ENCODE measurements around the gene PPP2R2C.

The PPP2R2C gene

GRCh38 chr4:6357476-6357875 is 114.9 kb downstream of the PPP2R2C start:
- H3K79me1 ChIP-seq (replicated peaks; ENCODE audit: low read length, poor library complexity, severe bottlenecking), result no peaks in the 10 kb centered on the region
- peaks cover 28 to 30% of the 10 kb centered on the region in 2 experiments for H3K27me3 ChIP-seq (ENCODE audit: control insufficient read depth in 1 of 2, insufficient read depth in 1 of 2, low read length in 2 of 2)
- no peak for DNase-seq
- no peak overlapping the region for H2AK5ac ChIP-seq (ENCODE audit: low read length, severe bottlenecking)
- no peak overlapping the region for H3K27ac ChIP-seq (ENCODE audit: low read length, poor library complexity, severe bottlenecking)
- H4K91ac ChIP-seq (ENCODE audit: low read length), result no peak overlapping the region
- H3K23ac ChIP-seq (ENCODE audit: low read length in 2 of 2), result no peak overlapping the region
- no peak overlapping the region for H2BK5ac ChIP-seq (ENCODE audit: low read depth, low read length, poor library complexity, severe bottlenecking)
- no peaks in the 10 kb centered on the region for H3K36me3 ChIP-seq (ENCODE audit: control insufficient read depth in 1 of 2, insufficient read depth in 2 of 2, low read depth in 1 of 2, low read length in 2 of 2)
- H3K4ac ChIP-seq (ENCODE audit: low read depth in 1 of 2, low read length in 2 of 2), result no peak overlapping the region
- H2AFZ ChIP-seq (ENCODE audit: low read depth, low read length), result no peak overlapping the region
- no peaks in the 10 kb centered on the region for H3K9me3 ChIP-seq (ENCODE audit: control insufficient read depth, low read length)
- H3K9ac ChIP-seq (ENCODE audit: low read length), result no peak overlapping the region
- H3K18ac ChIP-seq (ENCODE audit: low read depth in 1 of 2, low read length in 2 of 2), result no peak overlapping the region
- no peak overlapping the region for H4K8ac ChIP-seq (ENCODE audit: low read length)
- 59% methylated on average over 5 of the region's 6 CpGs for WGBS
- H3K4me3 ChIP-seq (ENCODE audit: insufficient read depth in 1 of 2, low read depth in 1 of 2, low read length in 2 of 2), result no peak overlapping the region
- no peak overlapping the region for H3K4me2 ChIP-seq (ENCODE audit: low read length, poor library complexity, severe bottlenecking)
- no peak overlapping the region for H2BK15ac ChIP-seq (ENCODE audit: low read depth, poor library complexity, severe bottlenecking)
- H2BK12ac ChIP-seq (ENCODE audit: low read length in 2 of 2), result no peak overlapping the region
- H3K14ac ChIP-seq (ENCODE audit: low read length in 2 of 2), result no peak overlapping the region
- no peak overlapping the region for H2BK120ac ChIP-seq (ENCODE audit: low read depth, low read length)
- no peaks in the 10 kb centered on the region for H3K4me1 ChIP-seq (ENCODE audit: control insufficient read depth, insufficient read depth, low read depth, low read length)

DNA sequence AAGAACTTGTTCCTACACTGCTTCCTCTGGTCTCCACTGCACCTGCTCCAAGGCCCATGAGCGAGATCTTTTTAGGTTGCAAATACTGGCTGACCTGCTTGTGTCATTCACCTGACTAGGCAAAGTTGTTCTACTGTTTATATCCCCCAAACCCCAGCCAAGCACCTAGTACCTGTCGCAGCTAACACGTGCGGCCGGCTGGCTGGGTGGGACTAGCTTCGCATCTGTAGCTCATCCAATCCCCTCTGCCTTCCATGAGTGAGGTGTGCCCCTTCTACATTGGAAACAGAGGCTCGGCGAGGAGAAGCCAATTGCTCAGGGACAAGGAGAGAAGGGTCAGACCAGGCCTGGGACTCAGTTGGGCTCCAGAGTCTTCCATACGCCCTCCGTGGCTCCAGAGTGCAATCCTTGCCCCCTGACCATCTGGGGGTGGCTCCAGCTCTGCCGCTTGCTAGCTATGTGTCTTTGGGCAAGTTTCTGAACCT is 116.3 kb downstream of the PPP2R2C start:
- no peak overlapping the region for H2BK5ac ChIP-seq (ENCODE audit: low read depth, low read length, poor library complexity, severe bottlenecking)
- H4K91ac ChIP-seq (ENCODE audit: low read length), result no peak overlapping the region
- peaks cover 22 to 27% of the 10 kb centered on the region in 2 experiments for H3K27me3 ChIP-seq (ENCODE audit: control insufficient read depth in 1 of 2, insufficient read depth in 1 of 2, low read length in 2 of 2)
- no peak overlapping the region for H2BK120ac ChIP-seq (ENCODE audit: low read depth, low read length)
- no peak overlapping the region for H2BK15ac ChIP-seq (ENCODE audit: low read depth, poor library complexity, severe bottlenecking)
- no peak overlapping the region for H3K14ac ChIP-seq (ENCODE audit: low read length in 2 of 2)
- H3K23ac ChIP-seq (ENCODE audit: low read length in 2 of 2), result no peak overlapping the region
- H3K4me3 ChIP-seq (ENCODE audit: insufficient read depth in 1 of 2, low read depth in 1 of 2, low read length in 2 of 2), result no peak overlapping the region
- H3K4ac ChIP-seq (ENCODE audit: low read depth in 1 of 2, low read length in 2 of 2), result no peak overlapping the region
- no peak overlapping the region for H2AK5ac ChIP-seq (ENCODE audit: low read length, severe bottlenecking)
- no peak for DNase-seq
- H4K8ac ChIP-seq (ENCODE audit: low read length), result no peak overlapping the region
- H2AFZ ChIP-seq (ENCODE audit: low read depth, low read length), result no peak overlapping the region
- no peaks in the 10 kb centered on the region for H3K4me1 ChIP-seq (ENCODE audit: control insufficient read depth, insufficient read depth, low read depth, low read length)
- no peaks in the 10 kb centered on the region for H3K36me3 ChIP-seq (ENCODE audit: control insufficient read depth in 1 of 2, insufficient read depth in 2 of 2, low read depth in 1 of 2, low read length in 2 of 2)
- no peak overlapping the region for H3K27ac ChIP-seq (ENCODE audit: low read length, poor library complexity, severe bottlenecking)
- H3K4me2 ChIP-seq (ENCODE audit: low read length, poor library complexity, severe bottlenecking), result no peak overlapping the region
- H3K79me1 ChIP-seq (replicated peaks; ENCODE audit: low read length, poor library complexity, severe bottlenecking), result no peaks in the 10 kb centered on the region
- no peak overlapping the region for H3K18ac ChIP-seq (ENCODE audit: low read depth in 1 of 2, low read length in 2 of 2)
- H3K9me3 ChIP-seq (ENCODE audit: control insufficient read depth, low read length), result no peaks in the 10 kb centered on the region
- H2BK12ac ChIP-seq (ENCODE audit: low read length in 2 of 2), result no peak overlapping the region
- no peak overlapping the region for H3K9ac ChIP-seq (ENCODE audit: low read length)
- 82% methylated on average over 11 of the region's 11 CpGs for WGBS

- Histone ChIP-seq H3K9me3 (ENCODE audit: control insufficient read depth, low read length) (no peaks in the 10 kb centered on the region), H3K23ac (ENCODE audit: low read length in 2 of 2) (no peak overlapping the region), H3K9ac (ENCODE audit: low read length) (no peak overlapping the region), H2AK5ac (ENCODE audit: low read length, severe bottlenecking) (no peak overlapping the region), H3K27ac (ENCODE audit: low read length, poor library complexity, severe bottlenecking) (no peak overlapping the region), H2BK12ac (ENCODE audit: low read length in 2 of 2) (no peak overlapping the region), H2BK120ac (ENCODE audit: low read depth, low read length) (no peak overlapping the region), H3K18ac (ENCODE audit: low read depth in 1 of 2, low read length in 2 of 2) (no peak overlapping the region), H3K4me1 (ENCODE audit: control insufficient read depth, insufficient read depth, low read depth, low read length) (no peaks in the 10 kb centered on the region), H3K79me1 (replicated peaks; ENCODE audit: low read length, poor library complexity, severe bottlenecking) (no peaks in the 10 kb centered on the region), H3K27me3 (ENCODE audit: control insufficient read depth in 1 of 2, insufficient read depth in 1 of 2, low read length in 2 of 2) (peaks cover 24 to 31% of the 10 kb centered on the region in 2 experiments), H4K91ac (ENCODE audit: low read length) (no peak overlapping the region), H2BK15ac (ENCODE audit: low read depth, poor library complexity, severe bottlenecking) (no peak overlapping the region), H4K8ac (ENCODE audit: low read length) (no peak overlapping the region), H3K36me3 (ENCODE audit: control insufficient read depth in 1 of 2, insufficient read depth in 2 of 2, low read depth in 1 of 2, low read length in 2 of 2) (no peaks in the 10 kb centered on the region), H3K4me3 (ENCODE audit: insufficient read depth in 1 of 2, low read depth in 1 of 2, low read length in 2 of 2) (no peak overlapping the region), H3K4ac (ENCODE audit: low read depth in 1 of 2, low read length in 2 of 2) (no peak overlapping the region), H2BK5ac (ENCODE audit: low read depth, low read length, poor library complexity, severe bottlenecking) (no peak overlapping the region), H3K4me2 (ENCODE audit: low read length, poor library complexity, severe bottlenecking) (no peak overlapping the region), H2AFZ (ENCODE audit: low read depth, low read length) (no peak overlapping the region), H3K14ac (ENCODE audit: low read length in 2 of 2) (no peak overlapping the region)
- no peak for DNase-seq
- WGBS, result 37% methylated on average over 2 of the region's 3 CpGs
Measured at GRCh38 chr4:6355052-6355451, 117.4 kb downstream of the PPP2R2C start.

GRCh38 chr4:6354626-6355025 is 117.8 kb downstream of the PPP2R2C start:
- Histone ChIP-seq H2BK12ac (ENCODE audit: low read length in 2 of 2) (no peak overlapping the region), H3K27ac (ENCODE audit: low read length, poor library complexity, severe bottlenecking) (no peak overlapping the region), H3K27me3 (ENCODE audit: control insufficient read depth in 1 of 2, insufficient read depth in 1 of 2, low read length in 2 of 2) (peaks cover 21 to 31% of the 10 kb centered on the region in 2 experiments), H2BK15ac (ENCODE audit: low read depth, poor library complexity, severe bottlenecking) (no peak overlapping the region), H3K79me1 (replicated peaks; ENCODE audit: low read length, poor library complexity, severe bottlenecking) (no peaks in the 10 kb centered on the region), H3K4me1 (ENCODE audit: control insufficient read depth, insufficient read depth, low read depth, low read length) (no peaks in the 10 kb centered on the region), H4K8ac (ENCODE audit: low read length) (no peak overlapping the region), H3K23ac (ENCODE audit: low read length in 2 of 2) (no peak overlapping the region), H3K9me3 (ENCODE audit: control insufficient read depth, low read length) (no peaks in the 10 kb centered on the region), H2AK5ac (ENCODE audit: low read length, severe bottlenecking) (no peak overlapping the region), H3K4me3 (ENCODE audit: insufficient read depth in 1 of 2, low read depth in 1 of 2, low read length in 2 of 2) (no peak overlapping the region), H3K9ac (ENCODE audit: low read length) (no peak overlapping the region), H3K4me2 (ENCODE audit: low read length, poor library complexity, severe bottlenecking) (no peak overlapping the region), H2BK5ac (ENCODE audit: low read depth, low read length, poor library complexity, severe bottlenecking) (no peak overlapping the region), H2BK120ac (ENCODE audit: low read depth, low read length) (no peak overlapping the region), H2AFZ (ENCODE audit: low read depth, low read length) (no peak overlapping the region), H3K14ac (ENCODE audit: low read length in 2 of 2) (no peak overlapping the region), H3K36me3 (ENCODE audit: control insufficient read depth in 1 of 2, insufficient read depth in 2 of 2, low read depth in 1 of 2, low read length in 2 of 2) (no peaks in the 10 kb centered on the region), H4K91ac (ENCODE audit: low read length) (peak overlapping the region; percentile 41), H3K18ac (ENCODE audit: low read depth in 1 of 2, low read length in 2 of 2) (no peak overlapping the region), H3K4ac (ENCODE audit: low read depth in 1 of 2, low read length in 2 of 2) (no peak overlapping the region)
- 65% methylated on average over 8 of the region's 8 CpGs for WGBS
- DNase-seq, result no peak
